H9 (cell line): ENCODE results near the gene USP12. TPM values are rescaled to one million over a fixed set of nuclear protein-coding genes. Genes with fewer than 3 reads are reported as not detected.
A peak's percentile ranks its signal among the peaks of the same experiment; 100 is the strongest.

Experiments
- DNase-seq: peaks from one replicate; pipeline ENCODE4 v3.0.0-alpha.2; 2017
- H2AFZ ChIP-seq: one replicate; pipeline ENCODE4 v1.6.1; 2013; ENCODE audit warnings: mild to moderate bottlenecking, low read length, control low read depth, moderate library complexity
- H2AK5ac ChIP-seq: 2 replicates; pipeline ENCODE4 v1.6.1; 2013; ENCODE audit warnings: low read length, control low read depth, mixed read lengths; ENCODE audit not compliant: insufficient read length
- H2BK120ac ChIP-seq: one replicate; pipeline ENCODE4 v1.6.1; 2013; ENCODE audit warnings: low read depth, mild to moderate bottlenecking, low read length, control low read depth, inconsistent platforms; ENCODE audit not compliant: poor library complexity, severe bottlenecking
- H2BK12ac ChIP-seq: 2 replicates; pipeline ENCODE4 v1.6.1; 2013; ENCODE audit warnings: low read length, control low read depth, mixed read lengths, low read depth; ENCODE audit not compliant: insufficient read length
- H2BK15ac ChIP-seq: 2 replicates; pipeline ENCODE4 v1.6.1; 2013; ENCODE audit warnings: low read depth, low read length, control low read depth
- H2BK20ac ChIP-seq: one replicate; pipeline ENCODE4 v1.6.1; 2013; ENCODE audit warnings: low read depth, mild to moderate bottlenecking, low read length, control low read depth, inconsistent platforms; ENCODE audit not compliant: poor library complexity, severe bottlenecking
- H2BK5ac ChIP-seq: 2 replicates; pipeline ENCODE4 v1.6.1; 2013; ENCODE audit warnings: low read length, control low read depth, mixed read lengths; ENCODE audit not compliant: insufficient read length
- H3K14ac ChIP-seq: 2 replicates; pipeline ENCODE4 v1.6.1; 2013; ENCODE audit warnings: low read length, control low read depth; ENCODE audit not compliant: insufficient read depth
- H3K18ac ChIP-seq: 2 replicates; pipeline ENCODE4 v1.6.1; 2013; ENCODE audit warnings: low read depth, mild to moderate bottlenecking, mixed read lengths, low read length, control low read depth; ENCODE audit not compliant: insufficient read length
- H3K23ac ChIP-seq: 2 replicates; pipeline ENCODE4 v1.6.1; 2013; ENCODE audit warnings: low read length, control low read depth, mixed read lengths, low read depth; ENCODE audit not compliant: insufficient read length
- H3K23me2 ChIP-seq: 2 replicates; pipeline ENCODE4 v1.6.1; 2013; ENCODE audit warnings: low read depth, mild to moderate bottlenecking, mixed read lengths, low read length, control low read depth; ENCODE audit not compliant: insufficient read length, poor library complexity, severe bottlenecking
- H3K27ac ChIP-seq: 2 replicates; pipeline ENCODE4 v1.5.1; 2013; ENCODE audit warnings: low read length, control low read depth, mixed read lengths, low read depth; ENCODE audit not compliant: insufficient read length
- H3K27me3 ChIP-seq: 2 replicates; pipeline ENCODE4 v1.6.1; 2013; ENCODE audit warnings: low read length, control low read depth, inconsistent platforms; ENCODE audit not compliant: insufficient read depth
- H3K4ac ChIP-seq: 2 replicates; pipeline ENCODE4 v1.6.1; 2013; ENCODE audit warnings: low read depth, mild to moderate bottlenecking, control low read depth, inconsistent platforms, low read length, moderate library complexity
- H3K4me1 ChIP-seq: 2 replicates; pipeline ENCODE4 v1.6.1; 2013; ENCODE audit warnings: low read length, control low read depth, inconsistent platforms; ENCODE audit not compliant: insufficient read depth
- H3K4me2 ChIP-seq: 2 replicates; pipeline ENCODE4 v1.6.1; 2013; ENCODE audit warnings: low read length, control low read depth, mixed read lengths; ENCODE audit not compliant: insufficient read length, insufficient read depth
- H3K56ac ChIP-seq: 2 replicates; pipeline ENCODE4 v1.6.1; 2013; ENCODE audit warnings: low read depth, mild to moderate bottlenecking, mixed read lengths, low read length, control low read depth; ENCODE audit not compliant: insufficient read length
- H3K79me1 ChIP-seq: 2 replicates; pipeline ENCODE4 v1.6.1; 2013; ENCODE audit warnings: low read depth, mild to moderate bottlenecking, moderate library complexity, low read length, control low read depth, inconsistent platforms; ENCODE audit not compliant: insufficient read depth, poor library complexity, severe bottlenecking
- H3K79me2 ChIP-seq: 2 replicates; pipeline ENCODE4 v1.6.1; 2013; ENCODE audit warnings: low read length, control low read depth, inconsistent platforms; ENCODE audit not compliant: insufficient read depth
- H3K9ac ChIP-seq: 2 replicates; pipeline ENCODE4 v1.6.1; 2013; ENCODE audit warnings: low read length, control low read depth, mixed read lengths; ENCODE audit not compliant: insufficient read length; ENCODE audit errors: extremely low read depth
- H3K9me3 ChIP-seq: one replicate; pipeline ENCODE4 v1.6.1; 2013; ENCODE audit warnings: low read depth, low read length, inconsistent platforms; ENCODE audit not compliant: control insufficient read depth
- H3T11ph ChIP-seq: one replicate; pipeline ENCODE4 v1.6.1; 2013; ENCODE audit warnings: mild to moderate bottlenecking, low read length, control low read depth, inconsistent platforms
- H4K20me1 ChIP-seq: one replicate; pipeline ENCODE4 v1.6.1; 2013; ENCODE audit not compliant: control insufficient read depth, insufficient read length, insufficient read depth
- H4K5ac ChIP-seq: 2 replicates; pipeline ENCODE4 v1.6.1; 2013; ENCODE audit warnings: low read depth, mild to moderate bottlenecking, mixed read lengths, low read length, control low read depth; ENCODE audit not compliant: insufficient read length
- H4K8ac ChIP-seq: replicated peaks from 2 replicates; pipeline ENCODE4 v1.6.1; 2013; ENCODE audit warnings: low read length, control low read depth, mixed read lengths, low read depth; ENCODE audit not compliant: insufficient read length
- H4K91ac ChIP-seq: 2 replicates; pipeline ENCODE4 v1.6.1; 2013; ENCODE audit warnings: low read depth, mild to moderate bottlenecking, moderate library complexity, mixed read lengths, low read length, control low read depth; ENCODE audit not compliant: insufficient read length
- H3K27ac Mint-ChIP-seq, 3 experiments: 2 replicates in 2 of 3; 3 replicates in 1 of 3; pipeline ENCODE4 v1.8.0; 2020 to 2021; ENCODE audit warnings: mixed read lengths in 3 of 3, mild to moderate bottlenecking in 1 of 3, moderate library complexity in 1 of 3
- H3K27me3 Mint-ChIP-seq: 2 replicates; pipeline ENCODE4 v1.8.0; 2021; ENCODE audit warnings: low read depth, mild to moderate bottlenecking, moderate library complexity, mixed read lengths
- H3K36me3 Mint-ChIP-seq, 3 experiments: 2 replicates in 2 of 3; 3 replicates in 1 of 3; pipeline ENCODE4 v1.8.0; 2020 to 2021; ENCODE audit warnings: low read depth in 3 of 3, mixed read lengths in 3 of 3; ENCODE audit not compliant: insufficient read depth in 1 of 3
- H3K4me1 Mint-ChIP-seq, 2 experiments: 2 replicates each; pipeline ENCODE4 v1.8.0; 2020; ENCODE audit warnings: mixed read lengths in 2 of 2
- H3K4me3 Mint-ChIP-seq, 2 experiments: 2 replicates in 1 of 2; 3 replicates in 1 of 2; pipeline ENCODE4 v1.8.0; 2020 to 2021; ENCODE audit warnings: mild to moderate bottlenecking in 2 of 2, mixed read lengths in 2 of 2, moderate library complexity in 1 of 2
- H3K9me3 Mint-ChIP-seq, 2 experiments: 2 replicates in 1 of 2; 3 replicates in 1 of 2; pipeline ENCODE4 v1.8.0; 2020; ENCODE audit warnings: mild to moderate bottlenecking in 2 of 2, mixed read lengths in 2 of 2, moderate library complexity in 1 of 2
- WGBS: extraction: QIAGEN DNeasy Blood & Tissue Kit; methylation state at CpG from one replicate; pipeline ENCODE4 v1.1.7; 2013; ENCODE audit warnings: missing lambda C conversion rate, low lambda C conversion rate, mixed read lengths; ENCODE audit not compliant: insufficient read length; ENCODE audit errors: extremely low coverage; 5-methylcytosine and 5-hydroxymethylcytosine counted together
- total RNA-seq: library from RNA; stranded (reverse); gene quantifications from 2 replicates; pipeline ENCODE4 v1.2.1, GENCODE V29; 2021
- TF ChIP-seq, protein P1 (sequence below): fragments of 200-600 bp; sonication (generic); conservative IDR thresholded peaks from 3 replicates; pipeline ENCODE4 v1.8.0; 2021; ENCODE audit warnings: antibody characterized with exemption, mild to moderate bottlenecking

The USP12 gene
- total RNA-seq, 1 experiment from 2014 or later = 24.8 TPM

GRCh38 chr13:27043013-27043412 is 128.6 kb downstream of the USP12 start:
- H4K8ac ChIP-seq = no peak overlapping the region
- no peak overlapping the region for H2BK120ac ChIP-seq
- no peak overlapping the region for H3K9ac ChIP-seq
- no peaks in the 10 kb centered on the region for H3K36me3 Mint-ChIP-seq
- no peak overlapping the region for H2AFZ ChIP-seq
- no peak overlapping the region for H3K14ac ChIP-seq
- H4K20me1 ChIP-seq = no peaks in the 10 kb centered on the region
- no peak overlapping the region for H3K56ac ChIP-seq
- no peaks in the 10 kb centered on the region for H3K27me3 ChIP-seq
- DNase-seq = no peak
- no peak overlapping the region for H3K27ac ChIP-seq
- H3K23me2 ChIP-seq = no peaks in the 10 kb centered on the region
- no peaks in the 10 kb centered on the region for H3K79me2 ChIP-seq
- no peak overlapping the region for H2AK5ac ChIP-seq
- H3K4me1 Mint-ChIP-seq = peaks cover 17 to 25% of the 10 kb centered on the region in 2 experiments
- H3K4me1 ChIP-seq = no peaks in the 10 kb centered on the region; the same call in 1 of the 2 replicates
- no peak overlapping the region for H2BK12ac ChIP-seq
- H3K4me3 Mint-ChIP-seq = no peak overlapping the region
- no peak overlapping the region for H4K91ac ChIP-seq
- no peak overlapping the region for H2BK15ac ChIP-seq
- H3K9me3 ChIP-seq = no peaks in the 10 kb centered on the region
- H3K27me3 Mint-ChIP-seq = no peaks in the 10 kb centered on the region
- no peak overlapping the region for H3T11ph ChIP-seq
- H2BK20ac ChIP-seq = no peak overlapping the region
- H3K79me1 ChIP-seq = no peaks in the 10 kb centered on the region
- TF ChIP-seq, protein P1, sequence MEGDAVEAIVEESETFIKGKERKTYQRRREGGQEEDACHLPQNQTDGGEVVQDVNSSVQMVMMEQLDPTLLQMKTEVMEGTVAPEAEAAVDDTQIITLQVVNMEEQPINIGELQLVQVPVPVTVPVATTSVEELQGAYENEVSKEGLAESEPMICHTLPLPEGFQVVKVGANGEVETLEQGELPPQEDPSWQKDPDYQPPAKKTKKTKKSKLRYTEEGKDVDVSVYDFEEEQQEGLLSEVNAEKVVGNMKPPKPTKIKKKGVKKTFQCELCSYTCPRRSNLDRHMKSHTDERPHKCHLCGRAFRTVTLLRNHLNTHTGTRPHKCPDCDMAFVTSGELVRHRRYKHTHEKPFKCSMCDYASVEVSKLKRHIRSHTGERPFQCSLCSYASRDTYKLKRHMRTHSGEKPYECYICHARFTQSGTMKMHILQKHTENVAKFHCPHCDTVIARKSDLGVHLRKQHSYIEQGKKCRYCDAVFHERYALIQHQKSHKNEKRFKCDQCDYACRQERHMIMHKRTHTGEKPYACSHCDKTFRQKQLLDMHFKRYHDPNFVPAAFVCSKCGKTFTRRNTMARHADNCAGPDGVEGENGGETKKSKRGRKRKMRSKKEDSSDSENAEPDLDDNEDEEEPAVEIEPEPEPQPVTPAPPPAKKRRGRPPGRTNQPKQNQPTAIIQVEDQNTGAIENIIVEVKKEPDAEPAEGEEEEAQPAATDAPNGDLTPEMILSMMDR = no peak
- no peak overlapping the region for H3K4ac ChIP-seq
- no peak overlapping the region for H2BK5ac ChIP-seq
- H3K18ac ChIP-seq = no peak overlapping the region
- H3K23ac ChIP-seq = no peak overlapping the region
- no peak overlapping the region for H4K5ac ChIP-seq
- WGBS = no CpG with 5 or more reads among the region's 6 CpGs
- no peaks in the 10 kb centered on the region for H3K9me3 Mint-ChIP-seq
- H3K4me2 ChIP-seq = no peak overlapping the region
- peak overlapping the region in 1 of 3 experiments; percentile 4; a peak in 1 of 7 replicates for H3K27ac Mint-ChIP-seq
